DOHH2 (cell line): ENCODE data around the gene NKAIN2.

ENCODE experiments used
- EZH2phosphoT487 ChIP-seq: fragments of 200-600 bp; sonication (generic); IDR thresholded peaks from 2 replicates; pipeline ENCODE4 v1.6.1; 2017; ENCODE audit warnings: borderline replicate concordance, mild to moderate bottlenecking, antibody characterized with exemption, low read length, moderate library complexity, mixed read lengths
- TF ChIP-seq, protein P1 (sequence below): fragments of 200-600 bp; sonication (generic); IDR thresholded peaks from one replicate; pipeline ENCODE4 v1.5.1; 2014; ENCODE audit warnings: antibody characterized with exemption, mild to moderate bottlenecking, low read depth, low read length; ENCODE audit not compliant: poor library complexity, severe bottlenecking

- TF ChIP-seq, protein P1, sequence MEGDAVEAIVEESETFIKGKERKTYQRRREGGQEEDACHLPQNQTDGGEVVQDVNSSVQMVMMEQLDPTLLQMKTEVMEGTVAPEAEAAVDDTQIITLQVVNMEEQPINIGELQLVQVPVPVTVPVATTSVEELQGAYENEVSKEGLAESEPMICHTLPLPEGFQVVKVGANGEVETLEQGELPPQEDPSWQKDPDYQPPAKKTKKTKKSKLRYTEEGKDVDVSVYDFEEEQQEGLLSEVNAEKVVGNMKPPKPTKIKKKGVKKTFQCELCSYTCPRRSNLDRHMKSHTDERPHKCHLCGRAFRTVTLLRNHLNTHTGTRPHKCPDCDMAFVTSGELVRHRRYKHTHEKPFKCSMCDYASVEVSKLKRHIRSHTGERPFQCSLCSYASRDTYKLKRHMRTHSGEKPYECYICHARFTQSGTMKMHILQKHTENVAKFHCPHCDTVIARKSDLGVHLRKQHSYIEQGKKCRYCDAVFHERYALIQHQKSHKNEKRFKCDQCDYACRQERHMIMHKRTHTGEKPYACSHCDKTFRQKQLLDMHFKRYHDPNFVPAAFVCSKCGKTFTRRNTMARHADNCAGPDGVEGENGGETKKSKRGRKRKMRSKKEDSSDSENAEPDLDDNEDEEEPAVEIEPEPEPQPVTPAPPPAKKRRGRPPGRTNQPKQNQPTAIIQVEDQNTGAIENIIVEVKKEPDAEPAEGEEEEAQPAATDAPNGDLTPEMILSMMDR: no peak
- no peak for TF ChIP-seq EZH2phosphoT487
Observed at GRCh38 chr6:124283486-124283885, 479.8 kb downstream of the NKAIN2 start.
